Upper lobe of right lung (tissue), 1 donor: ENCODE measurements around the gene TMEM42. TPM values are rescaled to one million over a fixed set of nuclear protein-coding genes. Genes with fewer than 3 reads are reported as not detected.

Source experiments
- ATAC-seq: fragments of 200-7000 bp; cut with Tn5 transposase; one replicate; pipeline ENCODE4 v1.9.1; 2020; ENCODE audit warnings: mild to moderate bottlenecking, moderate library complexity
- DNase-seq: peaks from one replicate; pipeline ENCODE4 v3.0.0-alpha.2; 2020
- H3K27ac ChIP-seq: fragments of 200-600 bp; one replicate; pipeline ENCODE4 v1.8.0; 2022
- H3K27me3 ChIP-seq: fragments of 200-600 bp; one replicate; pipeline ENCODE4 v1.8.0; 2022; ENCODE audit warnings: mild to moderate bottlenecking
- H3K36me3 ChIP-seq: fragments of 200-600 bp; one replicate; pipeline ENCODE4 v1.8.0; 2022
- H3K4me1 ChIP-seq: fragments of 200-600 bp; one replicate; pipeline ENCODE4 v1.8.0; 2022
- H3K4me3 ChIP-seq: fragments of 200-600 bp; one replicate; pipeline ENCODE4 v1.8.0; 2022; ENCODE audit warnings: mild to moderate bottlenecking
- H3K9me3 ChIP-seq: fragments of 200-600 bp; one replicate; pipeline ENCODE4 v1.8.0; 2022
- intact Hi-C: fragments of 100-400 bp; cut with DNase I; formaldehyde crosslinking; loops from one replicate; pipeline ENCODE4 v1.11.0; 2022
- total RNA-seq: library from RNA; stranded (reverse); fragmentation: NEBNext Ultra II Directional; extraction: Animal tissue kit (Norgen Biotek cat#: 25700); gene quantifications from one replicate; pipeline ENCODE4 v1.2.1, GENCODE V29; 2021
- TF ChIP-seq, protein P1 (sequence below): fragments of 200-600 bp; IDR thresholded peaks from one replicate; pipeline ENCODE4 v1.8.0; 2022; ENCODE audit warnings: antibody characterized with exemption
- donor health status: DM: no; HTN: yes; CAD: no; lungs with severe emphysema.

Gene TMEM42
- total RNA-seq, 1 donor from 2014 or later = 14.4 TPM

DNA sequence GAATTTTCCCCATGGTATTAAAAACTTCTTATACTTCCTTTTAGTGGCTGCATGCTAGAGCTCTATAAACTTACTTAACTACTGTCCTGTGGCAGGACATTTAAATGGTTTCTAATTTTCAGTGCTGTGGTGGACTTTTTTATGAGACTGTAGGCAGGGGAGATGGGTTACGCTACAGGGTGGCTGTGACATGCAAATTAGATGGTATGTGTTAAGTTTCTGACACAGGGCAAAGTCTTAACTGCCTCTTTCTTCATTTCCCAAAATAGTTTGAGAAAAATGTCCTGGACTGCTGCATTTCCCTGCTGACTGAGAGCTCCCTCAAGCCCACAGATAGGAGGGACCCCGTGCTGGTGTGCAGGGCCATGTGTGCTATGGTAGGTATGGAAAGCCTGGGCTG is 34.7 kb downstream of the TMEM42 start:
- DNase-seq (no peak), ATAC-seq (no peak)
- Histone ChIP-seq H3K4me1 (no peaks in the 10 kb centered on the region), H3K4me3 (no peak overlapping the region), H3K27me3 (peaks cover 4% of the 10 kb centered on the region), H3K27ac (no peak overlapping the region), H3K36me3 (no peaks in the 10 kb centered on the region), H3K9me3 (no peaks in the 10 kb centered on the region)
- TF ChIP-seq, protein P1, sequence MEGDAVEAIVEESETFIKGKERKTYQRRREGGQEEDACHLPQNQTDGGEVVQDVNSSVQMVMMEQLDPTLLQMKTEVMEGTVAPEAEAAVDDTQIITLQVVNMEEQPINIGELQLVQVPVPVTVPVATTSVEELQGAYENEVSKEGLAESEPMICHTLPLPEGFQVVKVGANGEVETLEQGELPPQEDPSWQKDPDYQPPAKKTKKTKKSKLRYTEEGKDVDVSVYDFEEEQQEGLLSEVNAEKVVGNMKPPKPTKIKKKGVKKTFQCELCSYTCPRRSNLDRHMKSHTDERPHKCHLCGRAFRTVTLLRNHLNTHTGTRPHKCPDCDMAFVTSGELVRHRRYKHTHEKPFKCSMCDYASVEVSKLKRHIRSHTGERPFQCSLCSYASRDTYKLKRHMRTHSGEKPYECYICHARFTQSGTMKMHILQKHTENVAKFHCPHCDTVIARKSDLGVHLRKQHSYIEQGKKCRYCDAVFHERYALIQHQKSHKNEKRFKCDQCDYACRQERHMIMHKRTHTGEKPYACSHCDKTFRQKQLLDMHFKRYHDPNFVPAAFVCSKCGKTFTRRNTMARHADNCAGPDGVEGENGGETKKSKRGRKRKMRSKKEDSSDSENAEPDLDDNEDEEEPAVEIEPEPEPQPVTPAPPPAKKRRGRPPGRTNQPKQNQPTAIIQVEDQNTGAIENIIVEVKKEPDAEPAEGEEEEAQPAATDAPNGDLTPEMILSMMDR = no peak
- intact Hi-C loops = no loop called here

DNA sequence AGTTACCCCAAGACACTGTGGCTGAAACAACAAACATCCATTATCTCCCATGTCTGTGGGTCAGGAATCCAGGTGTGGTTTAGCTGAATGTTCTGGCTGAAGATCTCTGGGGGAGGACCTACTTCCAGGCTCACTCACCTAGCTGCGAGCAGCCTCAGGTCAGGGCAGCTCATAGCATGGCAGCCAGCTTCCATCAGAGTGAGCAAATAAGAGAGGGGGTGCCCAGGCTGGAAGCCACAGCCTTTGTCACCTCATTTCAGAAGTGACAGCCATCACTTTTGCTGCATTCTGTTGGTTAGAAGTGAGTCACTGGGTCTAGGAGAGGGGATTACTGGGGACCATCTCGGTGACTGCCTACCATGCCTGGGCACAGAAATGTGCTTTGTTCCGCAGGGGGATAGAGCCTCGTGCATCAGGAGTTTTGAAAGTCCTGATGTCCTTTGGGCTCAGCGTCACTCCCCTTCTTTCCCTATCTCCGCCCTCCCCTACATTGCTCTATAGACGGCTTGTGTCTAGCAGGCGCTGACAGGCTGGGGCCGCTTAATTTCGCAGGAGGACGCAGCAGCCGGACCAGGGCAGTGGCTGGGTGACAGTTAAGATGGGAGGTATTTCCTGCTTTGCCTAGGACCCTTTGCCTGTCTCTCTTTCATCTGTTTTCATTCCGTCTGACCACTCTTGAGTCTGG is 38.1 kb downstream of the TMEM42 start:
- no peak for DNase-seq
- no peaks in the 10 kb centered on the region for H3K9me3 ChIP-seq
- H3K36me3 ChIP-seq = no peaks in the 10 kb centered on the region
- peaks cover 4% of the 10 kb centered on the region for H3K27me3 ChIP-seq
- no peaks in the 10 kb centered on the region for H3K4me1 ChIP-seq
- intact Hi-C loops = no loop called here
- TF ChIP-seq, protein P1 = no peak
- H3K4me3 ChIP-seq = no peak overlapping the region
- H3K27ac ChIP-seq = no peak overlapping the region
- no peak for ATAC-seq

DNA sequence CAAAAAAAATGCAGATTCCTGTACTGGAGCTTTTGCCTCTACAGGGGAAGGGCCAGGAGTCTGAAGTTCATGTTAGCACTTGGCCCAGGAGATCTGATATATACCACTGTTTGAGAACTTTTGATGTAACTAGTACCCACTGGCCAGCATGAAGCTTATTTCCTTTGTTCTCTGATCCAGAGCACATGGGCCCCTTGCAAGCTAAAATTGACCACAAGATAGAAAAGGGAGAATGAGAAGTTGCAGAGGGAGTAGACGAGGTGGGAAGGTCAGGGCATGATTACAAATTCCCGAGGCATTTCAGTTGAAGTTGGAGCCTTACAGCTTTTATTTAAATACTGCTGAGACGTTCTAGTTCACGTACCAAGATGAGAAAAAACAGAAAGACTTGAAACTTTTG is 40.9 kb downstream of the TMEM42 start:
- no peak for ATAC-seq
- TF ChIP-seq, protein P1 = no peak
- Histone ChIP-seq H3K4me1 (no peaks in the 10 kb centered on the region), H3K36me3 (no peaks in the 10 kb centered on the region), H3K9me3 (no peaks in the 10 kb centered on the region), H3K27me3 (peaks cover 5% of the 10 kb centered on the region), H3K27ac (no peak overlapping the region), H3K4me3 (no peak overlapping the region)
- DNase-seq = no peak
- intact Hi-C loops = no loop called here

DNA sequence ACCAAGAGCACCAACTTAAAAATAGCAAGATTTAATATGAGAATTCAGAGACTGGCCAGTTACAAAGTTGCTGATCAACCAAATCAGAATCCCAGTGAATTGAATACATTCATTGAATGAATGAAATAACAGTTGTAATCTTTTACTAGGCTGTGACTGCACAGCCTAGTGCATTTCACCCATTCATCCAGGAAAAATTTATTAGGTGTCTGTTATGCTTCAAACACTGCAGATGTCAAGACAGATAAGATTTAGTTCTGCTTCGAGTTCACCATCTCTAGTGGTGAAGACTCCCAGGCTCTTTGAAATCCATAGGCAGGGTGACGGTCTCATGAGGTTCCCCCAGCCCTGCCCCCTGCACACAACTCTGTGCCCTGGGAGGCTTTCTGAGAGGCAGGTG is 41.6 kb downstream of the TMEM42 start:
- intact Hi-C loops = no loop called here
- H3K27me3 ChIP-seq = peaks cover 12% of the 10 kb centered on the region

DNA sequence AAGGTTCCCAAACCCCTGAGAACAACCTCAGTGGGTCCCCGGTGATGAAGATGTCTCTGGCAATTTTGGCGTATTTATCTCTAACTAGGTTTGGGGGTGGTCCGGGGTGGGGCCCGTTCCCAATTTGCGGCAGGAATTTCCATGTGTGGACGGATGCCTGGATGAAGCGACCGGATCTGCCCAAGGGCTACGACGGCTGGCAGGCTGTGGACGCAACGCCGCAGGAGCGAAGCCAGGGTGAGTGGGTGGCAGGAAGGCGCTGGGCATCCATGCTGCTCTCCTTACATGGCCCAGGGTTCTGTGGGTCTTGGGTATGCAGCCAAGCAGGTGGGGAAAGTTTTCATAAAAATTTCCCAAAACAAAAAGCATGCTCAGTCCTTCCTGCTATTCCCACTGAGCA is 42.0 kb downstream of the TMEM42 start:
- intact Hi-C loops = no loop called here
- Histone ChIP-seq H3K36me3 (no peaks in the 10 kb centered on the region), H3K4me1 (no peaks in the 10 kb centered on the region), H3K9me3 (no peaks in the 10 kb centered on the region), H3K4me3 (no peak overlapping the region), H3K27me3 (peaks cover 12% of the 10 kb centered on the region), H3K27ac (no peak overlapping the region)
- DNase-seq = no peak
- ATAC-seq = no peak
- TF ChIP-seq, protein P1 = no peak

More for the DNA sequence above, 41.6 kb downstream of the TMEM42 start:
- Histone ChIP-seq H3K36me3 (no peaks in the 10 kb centered on the region), H3K9me3 (no peaks in the 10 kb centered on the region), H3K4me3 (no peak overlapping the region), H3K4me1 (no peaks in the 10 kb centered on the region), H3K27ac (no peak overlapping the region)
- DNase-seq = no peak
- TF ChIP-seq, protein P1 = no peak
- ATAC-seq = no peak
